ENCODE measurements around the gene ZG16.

The ZG16 gene

DNA sequence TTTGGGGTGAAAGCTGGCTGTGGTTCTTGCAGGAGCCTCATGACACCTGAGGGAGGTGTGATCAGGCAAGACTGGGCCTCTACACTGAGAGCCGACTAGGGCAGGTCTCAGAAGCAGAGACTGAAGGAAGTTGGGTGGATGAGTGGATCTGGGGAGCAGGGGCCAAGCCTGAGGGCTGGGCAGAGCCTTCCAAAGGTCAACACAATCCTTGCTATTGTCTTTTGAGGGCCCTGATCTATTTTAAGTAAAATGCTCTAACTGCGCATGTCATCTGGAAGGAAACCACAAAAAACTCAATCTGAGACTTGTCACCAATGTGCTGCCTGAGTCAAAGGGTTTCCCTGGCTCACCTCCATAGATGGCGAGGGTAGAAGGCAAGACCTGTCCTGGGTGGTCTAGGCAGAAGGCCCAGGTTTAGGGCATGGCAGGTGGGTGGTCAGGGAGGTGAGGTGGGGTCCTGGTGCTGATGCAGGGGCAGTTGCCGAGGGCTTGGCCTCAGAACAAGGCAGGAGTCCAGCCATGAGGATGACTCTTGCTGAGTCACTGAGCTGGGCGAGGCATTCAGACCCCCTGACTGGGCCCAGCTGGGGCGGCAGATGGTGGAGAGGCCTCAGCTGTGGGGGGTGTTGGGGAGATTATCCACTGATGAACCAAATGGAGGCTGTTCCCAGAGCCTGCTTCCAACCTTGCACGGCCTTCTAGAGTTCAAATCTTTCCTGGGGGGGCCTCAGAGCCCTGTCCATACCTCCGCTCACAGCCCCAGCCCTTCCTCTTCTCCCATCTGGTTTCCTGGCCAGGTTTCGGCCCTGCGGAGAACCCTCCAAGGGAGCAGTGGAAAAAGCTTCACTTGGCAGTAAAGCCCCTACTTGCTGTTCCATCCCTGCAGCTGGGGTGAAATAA lies 47.3 kb downstream of the ZG16 start:
- DNase-seq (ENCODE audit: low spot score) = peak; percentile 98

DNA sequence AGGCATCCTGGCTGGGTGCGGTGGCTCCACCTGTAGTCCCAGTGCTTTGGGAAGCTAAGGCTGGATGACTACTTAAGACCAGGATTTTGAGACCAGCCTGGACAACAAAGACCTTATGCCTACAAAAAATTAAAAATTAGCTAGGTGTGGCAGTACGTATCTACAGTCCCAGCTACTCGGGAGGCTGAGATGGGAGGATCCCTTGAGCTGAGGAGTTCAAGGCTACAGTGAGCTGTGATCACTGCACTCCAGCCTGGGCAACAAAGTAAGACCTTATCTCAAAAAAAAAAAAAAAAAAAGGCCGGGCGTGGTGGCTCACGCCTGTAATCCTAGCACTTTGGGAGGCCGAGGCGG lies 48.3 kb downstream of the ZG16 start:
- no peak for DNase-seq (ENCODE audit: low spot score)

DNA sequence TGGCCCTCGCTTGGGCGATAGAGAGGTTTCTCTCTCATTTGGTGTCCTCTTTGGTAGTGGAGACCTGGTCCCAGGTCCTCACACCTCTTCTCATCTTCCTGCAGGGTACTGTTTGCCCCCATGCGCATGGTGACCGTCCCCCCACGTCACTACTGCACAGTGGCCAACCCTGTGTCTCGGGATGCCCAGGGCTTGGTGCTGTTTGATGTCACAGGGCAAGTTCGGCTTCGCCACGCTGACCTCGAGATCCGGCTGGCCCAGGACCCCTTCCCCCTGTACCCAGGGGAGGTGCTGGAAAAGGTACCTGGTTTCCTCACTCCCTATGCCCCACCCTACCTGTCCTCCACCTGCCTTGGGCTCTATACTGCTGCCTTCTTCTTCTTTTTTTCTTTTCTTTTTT lies 52.7 kb downstream of the ZG16 start:
- DNase-seq (ENCODE audit: low spot score) = no peak

DNA sequence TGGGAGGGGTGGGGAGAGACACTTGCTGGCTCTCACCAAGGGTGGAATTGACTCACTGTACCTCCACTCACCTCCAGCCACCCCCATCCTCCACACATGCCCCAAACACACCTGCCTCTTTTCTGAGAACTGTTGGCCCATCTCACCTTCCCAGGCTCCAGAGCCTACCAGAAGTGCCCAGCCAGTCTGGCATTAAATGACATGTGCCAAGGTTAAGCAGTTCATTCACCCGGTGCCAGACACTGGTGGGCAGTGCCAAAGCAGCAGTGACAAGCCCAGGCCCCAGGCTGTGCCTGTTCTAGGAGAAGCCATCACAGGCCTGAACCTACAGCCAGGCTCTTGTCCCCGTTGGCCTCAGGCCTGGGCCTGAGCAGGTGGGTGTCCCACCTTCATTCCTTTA lies 53.4 kb downstream of the ZG16 start:
- peak; percentile 81 for DNase-seq (ENCODE audit: low spot score)
